ENCODE results near the gene TOR4A. TPM values are rescaled to one million over a fixed set of nuclear protein-coding genes. Genes with fewer than 3 reads are reported as not detected.

Gene TOR4A
- total RNA-seq, 1 donor from 2014 or later, result 37.7 TPM

- H3K27me3 Mint-ChIP-seq (ENCODE audit: unreplicated experiment), result peaks cover 16% of the 10 kb centered on the region
- no peak overlapping the region for H3K4me3 Mint-ChIP-seq (ENCODE audit: unreplicated experiment)
- DNase-seq (ENCODE audit: low spot score), result no peak
- peaks cover 27% of the 10 kb centered on the region for H3K4me1 Mint-ChIP-seq (ENCODE audit: unreplicated experiment)
- peaks cover 11% of the 10 kb centered on the region for H3K36me3 Mint-ChIP-seq (ENCODE audit: low read depth, unreplicated experiment)
- no peak for TF ChIP-seq CTCF (IDR thresholded peaks at IDR 0.05; ENCODE audit: unreplicated experiment)
- no peaks in the 10 kb centered on the region for H3K9me3 Mint-ChIP-seq (ENCODE audit: unreplicated experiment)
- H3K27ac Mint-ChIP-seq (ENCODE audit: unreplicated experiment), result no peak overlapping the region
Observed at GRCh38 chr9:137243626-137244485, 33.7 kb upstream of the TOR4A start.

GRCh38 chr9:137244486-137245449, 32.8 kb upstream of the TOR4A start:
- H3K9me3 Mint-ChIP-seq (ENCODE audit: unreplicated experiment), result no peaks in the 10 kb centered on the region
- H3K27ac Mint-ChIP-seq (ENCODE audit: unreplicated experiment), result no peak overlapping the region
- H3K4me1 Mint-ChIP-seq (ENCODE audit: unreplicated experiment), result peaks cover 27% of the 10 kb centered on the region
- DNase-seq (ENCODE audit: low spot score), result no peak
- peaks cover 8% of the 10 kb centered on the region for H3K36me3 Mint-ChIP-seq (ENCODE audit: low read depth, unreplicated experiment)
- TF ChIP-seq CTCF (IDR thresholded peaks at IDR 0.05; ENCODE audit: unreplicated experiment), result no peak
- H3K27me3 Mint-ChIP-seq (ENCODE audit: unreplicated experiment), result peaks cover 14% of the 10 kb centered on the region
- no peak overlapping the region for H3K4me3 Mint-ChIP-seq (ENCODE audit: unreplicated experiment)

- DNase-seq (ENCODE audit: low spot score), result no peak
Observed at GRCh38 chr9:137245450-137246421, 31.8 kb upstream of the TOR4A start.

More at GRCh38 chr9:137245450-137246421, 31.8 kb upstream of the TOR4A start:
- Mint-ChIP-seq H3K27ac (ENCODE audit: unreplicated experiment) (no peak overlapping the region), H3K36me3 (ENCODE audit: low read depth, unreplicated experiment) (peaks cover 8% of the 10 kb centered on the region), H3K27me3 (ENCODE audit: unreplicated experiment) (peaks cover 14% of the 10 kb centered on the region), H3K9me3 (ENCODE audit: unreplicated experiment) (no peaks in the 10 kb centered on the region), H3K4me1 (ENCODE audit: unreplicated experiment) (peaks cover 27% of the 10 kb centered on the region), H3K4me3 (ENCODE audit: unreplicated experiment) (no peak overlapping the region)
- no peak for TF ChIP-seq CTCF (IDR thresholded peaks at IDR 0.05; ENCODE audit: unreplicated experiment)
